Smooth muscle cell of the brain vasculature (primary cell): ENCODE results near the gene CSNK2B.

Source experiments
- DNase-seq: peaks from one replicate; pipeline ENCODE4 v3.0.0-alpha.2; 2012; ENCODE audit warnings: low read depth, low spot score

Gene CSNK2B

DNA sequence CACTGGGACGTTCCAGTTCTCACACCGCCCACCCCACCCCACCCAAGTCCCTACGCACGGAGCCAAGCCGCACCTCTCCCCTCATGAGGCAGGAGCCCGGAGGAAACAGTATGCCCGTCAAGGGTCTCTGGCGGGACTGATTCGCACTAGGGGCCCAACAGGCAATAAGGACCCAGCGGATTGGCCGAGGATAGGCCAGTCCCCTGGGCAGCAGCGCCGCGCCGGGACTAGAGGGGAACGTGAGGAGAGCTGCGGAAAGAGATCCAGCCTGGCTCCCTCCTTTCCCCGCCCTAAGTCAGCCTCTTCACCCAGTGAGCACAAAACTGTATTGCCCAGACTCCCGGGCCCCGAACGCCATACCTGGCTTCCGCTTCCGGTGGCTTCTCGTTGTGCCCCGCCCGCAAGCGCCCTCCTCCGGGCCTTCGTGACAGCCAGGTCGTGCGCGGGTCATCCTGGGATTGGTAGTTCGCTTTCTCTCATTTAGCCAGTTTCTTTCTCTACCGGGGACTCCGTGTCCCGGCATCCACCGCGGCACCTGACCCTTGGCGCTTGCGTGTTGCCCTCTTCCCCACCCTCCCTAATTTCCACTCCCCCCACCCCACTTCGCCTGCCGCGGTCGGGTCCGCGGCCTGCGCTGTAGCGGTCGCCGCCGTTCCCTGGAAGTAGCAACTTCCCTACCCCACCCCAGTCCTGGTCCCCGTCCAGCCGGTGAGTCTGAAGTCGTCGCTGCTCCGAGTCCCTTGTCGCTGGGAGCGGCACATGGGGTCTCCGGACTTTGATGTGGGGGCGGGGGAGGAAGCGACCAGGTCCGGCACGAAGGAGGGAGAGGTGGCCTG is at the start of gene CSNK2B:
Gene CSNK2B, plus strand, starts transcription at position 580 of the 836 bp plus-strand sequence. CDS start 752 bp downstream, outside the sequence.
- peak; percentile 89 for DNase-seq

- DNase-seq, result no peak
These were observed 48.9 kb upstream of the CSNK2B start for GRCh38 chr6:31617010-31617409.

GRCh38 chr6:31619805-31620585 is 45.9 kb upstream of the CSNK2B start:
- DNase-seq, result peak; percentile 99

- DNase-seq, result no peak
These were observed 45.1 kb upstream of the CSNK2B start, which contains the start of gene PRRC2A for GRCh38 chr6:31620586-31621319. Gene PRRC2A, plus strand, starts transcription at chr6:31620715. Its CDS starts 2,075 bp downstream, at chr6:31622790.

DNA sequence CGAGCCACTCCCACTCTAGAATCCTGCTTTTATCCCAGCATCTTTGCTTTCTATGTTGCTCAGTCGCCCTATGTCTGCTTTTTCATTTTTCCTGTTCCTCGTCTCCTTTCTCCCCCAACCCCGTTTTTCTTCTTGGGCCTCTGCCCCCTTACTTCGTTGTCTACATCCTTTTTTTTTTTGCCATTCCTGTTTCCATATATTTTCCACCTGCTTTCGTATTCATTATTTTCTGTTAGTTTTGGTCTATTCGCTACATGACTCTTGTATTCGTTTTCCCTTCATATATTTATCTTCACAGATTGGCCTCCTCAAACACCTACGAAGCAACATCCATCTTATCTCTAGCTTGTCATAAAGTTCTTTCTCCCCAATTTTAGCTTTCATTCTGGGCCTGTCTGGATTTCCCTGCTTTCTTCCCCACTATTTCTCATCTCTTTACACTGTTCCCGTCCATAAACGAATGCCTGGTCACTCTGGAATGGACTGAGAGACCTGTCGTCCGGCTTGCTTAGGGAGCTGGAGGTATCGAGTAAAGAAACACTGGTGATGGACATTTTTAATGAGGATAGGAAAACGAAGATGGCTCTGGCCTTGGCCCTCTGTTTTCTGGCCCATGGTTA is 44.5 kb upstream of the CSNK2B start:
- no peak for DNase-seq

DNA sequence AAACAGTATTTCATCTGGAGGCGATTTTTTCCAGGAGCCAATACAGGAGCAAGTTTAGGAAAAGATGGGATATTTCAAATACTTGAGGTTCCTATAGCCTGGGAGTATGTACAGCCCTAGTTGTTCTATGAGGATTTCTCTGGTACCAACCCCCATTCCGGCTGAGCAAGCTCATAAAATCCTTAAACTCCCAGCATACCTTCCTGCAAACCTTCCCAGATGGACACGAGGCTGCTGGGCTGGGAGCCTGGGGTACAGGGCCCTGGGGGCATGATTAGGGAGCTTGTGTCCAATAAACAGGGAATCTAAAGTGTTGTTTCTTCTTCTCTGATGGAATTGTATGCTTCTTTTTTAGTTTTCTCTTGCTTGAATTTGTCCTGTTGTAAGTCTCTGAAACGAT is 43.9 kb upstream of the CSNK2B start:
- no peak for DNase-seq

GRCh38 chr6:31622684-31623091 is 43.2 kb upstream of the CSNK2B start:
- no peak for DNase-seq

- DNase-seq, result no peak
These were observed 41.8 kb upstream of the CSNK2B start for GRCh38 chr6:31624070-31624469.

GRCh38 chr6:31626952-31627351 is 38.9 kb upstream of the CSNK2B start:
- no peak for DNase-seq

- DNase-seq, result no peak
These were observed 38.1 kb upstream of the CSNK2B start for GRCh38 chr6:31627690-31628287.

DNA sequence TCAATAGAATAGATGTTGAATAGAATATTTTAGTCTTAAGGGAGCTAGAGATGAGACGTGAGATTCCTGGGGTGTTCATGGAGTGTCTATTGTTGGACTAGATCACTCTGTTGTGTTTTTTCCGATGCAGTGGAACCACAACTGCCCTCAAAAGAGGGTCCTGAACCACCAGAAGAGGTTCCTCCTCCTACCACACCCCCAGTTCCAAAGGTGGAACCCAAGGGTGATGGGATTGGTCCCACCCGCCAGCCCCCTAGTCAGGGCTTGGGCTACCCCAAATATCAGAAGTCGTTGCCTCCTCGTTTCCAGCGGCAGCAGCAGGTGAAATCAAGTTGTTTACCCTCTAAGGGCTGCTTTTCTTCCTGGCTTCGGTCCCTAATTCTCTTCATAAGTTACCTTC is 36.9 kb upstream of the CSNK2B start:
- no peak for DNase-seq

GRCh38 chr6:31630177-31630934 is 35.5 kb upstream of the CSNK2B start:
- DNase-seq, result no peak

DNA sequence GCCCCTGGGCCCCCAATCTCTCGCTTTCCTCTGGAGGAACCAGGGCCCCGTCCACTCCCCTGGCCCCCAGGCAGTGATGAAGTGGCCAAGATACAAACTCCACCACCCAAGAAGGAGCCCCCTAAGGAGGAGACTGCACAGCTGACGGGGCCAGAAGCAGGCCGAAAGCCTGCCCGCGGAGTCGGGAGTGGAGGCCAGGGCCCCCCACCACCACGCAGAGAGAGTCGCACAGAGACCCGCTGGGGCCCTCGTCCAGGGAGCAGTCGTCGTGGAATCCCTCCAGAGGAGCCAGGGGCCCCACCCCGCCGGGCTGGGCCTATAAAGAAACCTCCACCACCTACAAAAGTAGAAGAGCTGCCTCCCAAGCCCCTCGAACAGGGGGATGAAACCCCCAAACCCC is 34.7 kb upstream of the CSNK2B start:
- no peak for DNase-seq

DNA sequence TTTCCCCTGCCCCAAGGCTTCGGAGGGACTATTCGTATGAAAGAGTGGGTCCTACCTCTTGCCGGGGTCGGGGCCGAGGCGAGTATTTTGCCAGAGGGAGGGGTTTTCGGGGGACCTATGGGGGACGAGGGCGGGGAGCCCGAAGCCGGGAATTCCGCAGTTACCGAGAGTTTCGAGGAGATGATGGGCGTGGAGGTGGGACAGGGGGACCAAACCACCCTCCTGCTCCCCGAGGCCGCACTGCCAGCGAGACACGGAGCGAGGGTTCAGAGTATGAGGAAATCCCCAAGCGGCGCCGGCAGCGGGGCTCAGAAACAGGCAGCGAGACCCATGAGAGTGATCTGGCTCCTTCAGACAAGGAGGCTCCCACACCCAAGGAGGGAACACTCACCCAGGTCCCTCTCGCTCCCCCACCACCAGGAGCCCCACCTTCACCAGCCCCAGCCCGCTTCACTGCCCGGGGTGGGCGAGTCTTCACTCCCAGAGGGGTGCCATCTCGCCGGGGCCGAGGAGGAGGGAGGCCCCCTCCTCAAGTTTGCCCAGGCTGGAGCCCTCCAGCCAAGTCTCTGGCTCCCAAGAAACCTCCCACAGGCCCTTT is 34.1 kb upstream of the CSNK2B start:
- no peak for DNase-seq

DNA sequence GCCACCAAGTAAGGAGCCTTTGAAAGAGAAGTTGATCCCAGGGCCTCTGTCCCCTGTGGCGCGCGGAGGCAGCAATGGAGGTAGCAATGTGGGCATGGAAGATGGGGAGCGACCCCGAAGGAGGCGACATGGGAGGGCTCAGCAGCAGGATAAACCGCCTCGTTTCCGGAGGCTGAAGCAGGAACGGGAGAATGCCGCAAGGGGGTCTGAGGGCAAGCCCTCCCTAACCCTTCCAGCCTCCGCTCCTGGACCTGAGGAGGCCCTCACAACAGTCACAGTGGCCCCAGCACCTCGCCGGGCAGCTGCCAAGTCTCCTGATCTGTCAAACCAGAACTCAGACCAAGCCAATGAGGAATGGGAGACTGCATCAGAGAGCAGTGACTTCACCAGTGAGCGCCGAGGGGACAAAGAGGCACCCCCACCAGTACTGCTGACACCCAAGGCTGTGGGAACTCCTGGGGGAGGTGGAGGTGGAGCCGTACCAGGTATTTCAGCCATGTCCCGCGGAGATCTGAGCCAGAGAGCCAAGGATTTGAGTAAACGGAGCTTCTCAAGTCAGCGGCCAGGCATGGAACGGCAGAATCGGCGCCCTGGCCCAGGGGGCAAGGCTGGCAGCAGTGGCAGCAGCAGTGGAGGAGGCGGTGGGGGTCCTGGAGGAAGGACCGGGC is 33.5 kb upstream of the CSNK2B start:
- no peak for DNase-seq

- DNase-seq, result no peak
These were observed 32.4 kb upstream of the CSNK2B start for GRCh38 chr6:31633447-31633846.

GRCh38 chr6:31634131-31634530 is 31.7 kb upstream of the CSNK2B start:
- DNase-seq, result no peak

DNA sequence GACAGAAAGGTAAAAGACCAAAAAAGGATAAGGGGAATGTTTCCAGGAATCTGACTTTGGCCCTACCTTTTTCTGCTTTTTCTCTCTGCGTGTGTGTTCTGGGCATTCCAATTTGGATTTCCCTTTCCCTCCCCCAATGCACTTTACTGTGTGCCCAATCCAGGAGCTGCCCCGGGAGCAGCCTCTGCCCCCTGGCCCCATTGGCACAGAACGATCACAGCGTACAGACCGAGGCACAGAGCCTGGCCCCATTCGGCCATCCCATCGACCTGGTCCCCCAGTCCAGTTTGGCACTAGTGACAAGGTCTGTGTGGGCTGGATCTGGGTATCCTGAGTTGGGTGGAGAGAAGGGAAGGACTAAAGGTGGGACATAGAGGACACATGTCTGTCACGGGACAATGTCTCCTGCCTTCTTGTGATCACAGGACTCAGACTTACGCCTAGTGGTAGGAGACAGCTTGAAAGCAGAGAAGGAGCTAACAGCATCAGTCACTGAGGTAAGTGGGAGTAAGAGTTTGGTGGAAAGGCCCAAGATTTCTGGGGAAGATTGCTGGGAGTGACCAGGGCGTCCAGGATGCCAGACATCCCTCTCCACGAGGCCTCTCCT is 30.8 kb upstream of the CSNK2B start:
- DNase-seq, result no peak
